Esophagus squamous epithelium (tissue), 5 donors: ENCODE data around the gene PRKAR1B. TPM values are rescaled to one million over a fixed set of nuclear protein-coding genes. Genes with fewer than 3 reads are reported as not detected.

ENCODE experiments used
- DNase-seq: peaks from one replicate; lab custom pipeline; 2025; lab: John Stamatoyannopoulos, UW
- H3K27ac ChIP-seq, 4 donors: fragments of 200-600 bp; sonication (generic); one replicate each; pipeline ENCODE4 v1.5.1; 2016 to 2019; ENCODE audit warnings: mild to moderate bottlenecking in 1 of 4
- H3K27me3 ChIP-seq, 4 donors: fragments of 200-600 bp; sonication (generic); 1 replicate in 3 of 4; 2 replicates in 1 of 4; pipeline versions ENCODE4 v1.5.1 to v1.6.0; 2017 to 2021; ENCODE audit warnings: antibody characterized with exemption in 1 of 4
- H3K36me3 ChIP-seq, 3 donors: fragments of 200-600 bp; sonication (generic); one replicate each; pipeline ENCODE4 v1.5.1; 2016 to 2019
- H3K4me1 ChIP-seq, 3 donors: fragments of 200-600 bp; sonication (generic); one replicate each; pipeline ENCODE4 v1.5.1; 2017 to 2019
- H3K4me3 ChIP-seq, 4 donors: fragments of 200-600 bp; sonication (generic); 1 replicate in 3 of 4; 2 replicates in 1 of 4; pipeline ENCODE4 v1.5.1; 2016 to 2019; ENCODE audit warnings: mild to moderate bottlenecking in 2 of 4, moderate library complexity in 1 of 4
- H3K9me3 ChIP-seq, 3 donors: fragments of 200-600 bp; sonication (generic); one replicate each; pipeline ENCODE4 v1.5.1; 2016 to 2019
- POLR2A ChIP-seq, 4 donors: fragments of 450-650 bp; IDR thresholded peaks; one replicate each; pipeline ENCODE4 v1.6.1; 2017; ENCODE audit warnings: antibody characterized with exemption in 4 of 4, mild to moderate bottlenecking in 4 of 4, moderate library complexity in 3 of 4
- WGBS, 2 donors: methylation state at CpG; one replicate each; pipeline ENCODE4 v1.1.5; 2018; 5-methylcytosine and 5-hydroxymethylcytosine counted together
- intact Hi-C: fragments of 100-400 bp; cut with DNase I; formaldehyde crosslinking; loops from one replicate; pipeline ENCODE4 v1.15.0; 2022
- total RNA-seq, 4 donors: library from RNA; depleted of rRNA; stranded (reverse); fragments of >200 nt; gene quantifications; one replicate each; pipeline ENCODE4 v1.1.0, GENCODE V29; 2016
- TF ChIP-seq, protein P1 (sequence below), 6 experiments: fragments of 450-650 bp in 4 of 6; fragments of 200-600 bp in 2 of 6; sonication (generic) in 2 of 6; IDR thresholded peaks; one replicate each; pipeline ENCODE4 v1.5.1; 2016 to 2019; ENCODE audit warnings: antibody characterized with exemption in 6 of 6, mild to moderate bottlenecking in 4 of 6, moderate library complexity in 4 of 6
- donor health status: DM: yes; HTN: yes; CAD: no.

PRKAR1B gene
- total RNA-seq, 4 donors from 2014 or later, result 10.2 to 13.1 (median 12.5) TPM

- Histone ChIP-seq H3K4me3 (no peak overlapping the region), H3K4me1 (no peaks in the 10 kb centered on the region), H3K36me3 (no peaks in the 10 kb centered on the region), H3K27ac (no peak overlapping the region), H3K9me3 (no peaks in the 10 kb centered on the region), H3K27me3 (no peaks in the 10 kb centered on the region)
- TF ChIP-seq, protein P1, sequence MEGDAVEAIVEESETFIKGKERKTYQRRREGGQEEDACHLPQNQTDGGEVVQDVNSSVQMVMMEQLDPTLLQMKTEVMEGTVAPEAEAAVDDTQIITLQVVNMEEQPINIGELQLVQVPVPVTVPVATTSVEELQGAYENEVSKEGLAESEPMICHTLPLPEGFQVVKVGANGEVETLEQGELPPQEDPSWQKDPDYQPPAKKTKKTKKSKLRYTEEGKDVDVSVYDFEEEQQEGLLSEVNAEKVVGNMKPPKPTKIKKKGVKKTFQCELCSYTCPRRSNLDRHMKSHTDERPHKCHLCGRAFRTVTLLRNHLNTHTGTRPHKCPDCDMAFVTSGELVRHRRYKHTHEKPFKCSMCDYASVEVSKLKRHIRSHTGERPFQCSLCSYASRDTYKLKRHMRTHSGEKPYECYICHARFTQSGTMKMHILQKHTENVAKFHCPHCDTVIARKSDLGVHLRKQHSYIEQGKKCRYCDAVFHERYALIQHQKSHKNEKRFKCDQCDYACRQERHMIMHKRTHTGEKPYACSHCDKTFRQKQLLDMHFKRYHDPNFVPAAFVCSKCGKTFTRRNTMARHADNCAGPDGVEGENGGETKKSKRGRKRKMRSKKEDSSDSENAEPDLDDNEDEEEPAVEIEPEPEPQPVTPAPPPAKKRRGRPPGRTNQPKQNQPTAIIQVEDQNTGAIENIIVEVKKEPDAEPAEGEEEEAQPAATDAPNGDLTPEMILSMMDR (IDR thresholded peaks at IDR 0.05), result no peak
- no peak for TF ChIP-seq POLR2A (IDR thresholded peaks at IDR 0.05)
- intact Hi-C loops, result no loop called here
- 94 to 95% methylated on average over 20 to 25 of the region's 39 CpGs for WGBS, 2 donors
- no peak for DNase-seq
Observed at GRCh38 chr7:631964-632830, 94.9 kb downstream of the PRKAR1B start.

- Histone ChIP-seq H3K9me3 (no peaks in the 10 kb centered on the region), H3K4me3 (no peak overlapping the region), H3K4me1 (no peaks in the 10 kb centered on the region), H3K27ac (no peak overlapping the region), H3K36me3 (no peaks in the 10 kb centered on the region), H3K27me3 (no peaks in the 10 kb centered on the region)
- DNase-seq, result no peak
- intact Hi-C loops, result no loop called here
- WGBS, 2 donors, result 93 to 95% methylated on average over 8 to 10 of the region's 17 CpGs
- TF ChIP-seq, protein P1 (IDR thresholded peaks at IDR 0.05), result no peak
- TF ChIP-seq POLR2A (IDR thresholded peaks at IDR 0.05), result no peak
Observed at GRCh38 chr7:631291-631711, 95.8 kb downstream of the PRKAR1B start.

GRCh38 chr7:630539-630938, 96.5 kb downstream of the PRKAR1B start:
- WGBS, 2 donors, result 71 to 100% methylated on average over 1 to 2 of the region's 5 CpGs
- intact Hi-C loops, result no loop called here
- Histone ChIP-seq H3K27ac (no peak overlapping the region), H3K4me1 (no peaks in the 10 kb centered on the region), H3K9me3 (peaks cover 0 to 2% (median under 1%) of the 10 kb centered on the region in 3 donors), H3K27me3 (no peaks in the 10 kb centered on the region), H3K4me3 (no peak overlapping the region), H3K36me3 (no peaks in the 10 kb centered on the region)
- TF ChIP-seq, protein P1 (IDR thresholded peaks at IDR 0.05), result no peak
- no peak for TF ChIP-seq POLR2A (IDR thresholded peaks at IDR 0.05)
- no peak for DNase-seq

GRCh38 chr7:630111-630511, 97.0 kb downstream of the PRKAR1B start:
- intact Hi-C loops, result no loop called here
- TF ChIP-seq, protein P1 (IDR thresholded peaks at IDR 0.05), result no peak
- no peak for TF ChIP-seq POLR2A (IDR thresholded peaks at IDR 0.05)
- no peak for DNase-seq
- Histone ChIP-seq H3K27me3 (no peaks in the 10 kb centered on the region), H3K4me1 (no peaks in the 10 kb centered on the region), H3K9me3 (peaks cover 0 to 6% (median 3%) of the 10 kb centered on the region in 3 donors), H3K27ac (no peak overlapping the region), H3K4me3 (no peak overlapping the region), H3K36me3 (no peaks in the 10 kb centered on the region)
- WGBS, 2 donors, result 96 to 100% methylated on average over 4 of the region's 12 CpGs

- no peaks in the 10 kb centered on the region for H3K36me3 ChIP-seq
- H3K9me3 ChIP-seq, result peaks cover 0 to 8% (median 3%) of the 10 kb centered on the region in 3 donors
- no peak overlapping the region for H3K27ac ChIP-seq
- no CpG with 5 or more reads among the region's 19 CpGs for WGBS, 2 donors
- TF ChIP-seq, protein P1 (IDR thresholded peaks at IDR 0.05), result no peak
- no peak for TF ChIP-seq POLR2A (IDR thresholded peaks at IDR 0.05)
- no peak for DNase-seq
- H3K4me1 ChIP-seq, result no peaks in the 10 kb centered on the region
- H3K4me3 ChIP-seq, result no peak overlapping the region
- intact Hi-C loops, result no loop called here
- H3K27me3 ChIP-seq, result no peaks in the 10 kb centered on the region
Observed at GRCh38 chr7:628826-629225, 98.3 kb downstream of the PRKAR1B start.
